Ishikawa (cell line): ENCODE results near the gene GGTLC2.

Experiments
- CREB1 ChIP-seq: IDR thresholded peaks from 2 replicates; pipeline ENCODE4 v1.6.1; 2012; ENCODE audit warnings: low read depth
- EGR1 ChIP-seq: IDR thresholded peaks from 2 replicates; pipeline ENCODE4 v1.6.1; 2012
- TCF12 ChIP-seq: IDR thresholded peaks from 2 replicates; pipeline ENCODE4 v1.6.1; 2012; ENCODE audit warnings: low read depth
- YY1 ChIP-seq: IDR thresholded peaks from 2 replicates; pipeline ENCODE4 v1.6.1; 2012; ENCODE audit warnings: low read depth
- ZBTB7A ChIP-seq: IDR thresholded peaks from 2 replicates; pipeline ENCODE4 v1.6.1; 2012; ENCODE audit warnings: low read depth
- TF ChIP-seq, protein P1 (sequence below): IDR thresholded peaks from 2 replicates; pipeline ENCODE4 v1.6.1; 2012; ENCODE audit warnings: low read depth, mild to moderate bottlenecking
- TF ChIP-seq, protein P2 (sequence below): IDR thresholded peaks from 2 replicates; pipeline ENCODE4 v1.6.1; 2012

DNA sequence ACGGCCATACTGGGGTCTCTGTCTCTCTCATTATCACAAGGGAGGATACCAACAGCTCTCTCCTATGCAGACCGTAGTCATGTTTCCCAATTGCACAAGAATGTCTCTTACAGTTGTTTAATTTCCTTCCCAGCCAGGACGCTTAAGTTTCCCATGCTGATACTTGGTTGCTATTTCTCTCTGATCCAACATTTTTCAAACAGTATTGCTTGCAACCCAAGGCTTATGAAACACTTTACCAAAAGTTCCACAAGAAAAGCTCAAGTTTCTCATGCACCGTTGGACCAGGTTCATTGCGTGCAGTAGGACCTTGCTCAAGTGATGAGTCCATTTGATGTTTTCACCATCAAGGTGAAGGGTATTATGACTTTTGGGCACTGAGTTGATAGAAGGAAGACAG is 46.6 kb downstream of the GGTLC2 start:
- TF ChIP-seq EGR1 (no peak), YY1 (no peak), TCF12 (no peak), ZBTB7A (no peak), CREB1 (no peak)
- TF ChIP-seq, protein P1, sequence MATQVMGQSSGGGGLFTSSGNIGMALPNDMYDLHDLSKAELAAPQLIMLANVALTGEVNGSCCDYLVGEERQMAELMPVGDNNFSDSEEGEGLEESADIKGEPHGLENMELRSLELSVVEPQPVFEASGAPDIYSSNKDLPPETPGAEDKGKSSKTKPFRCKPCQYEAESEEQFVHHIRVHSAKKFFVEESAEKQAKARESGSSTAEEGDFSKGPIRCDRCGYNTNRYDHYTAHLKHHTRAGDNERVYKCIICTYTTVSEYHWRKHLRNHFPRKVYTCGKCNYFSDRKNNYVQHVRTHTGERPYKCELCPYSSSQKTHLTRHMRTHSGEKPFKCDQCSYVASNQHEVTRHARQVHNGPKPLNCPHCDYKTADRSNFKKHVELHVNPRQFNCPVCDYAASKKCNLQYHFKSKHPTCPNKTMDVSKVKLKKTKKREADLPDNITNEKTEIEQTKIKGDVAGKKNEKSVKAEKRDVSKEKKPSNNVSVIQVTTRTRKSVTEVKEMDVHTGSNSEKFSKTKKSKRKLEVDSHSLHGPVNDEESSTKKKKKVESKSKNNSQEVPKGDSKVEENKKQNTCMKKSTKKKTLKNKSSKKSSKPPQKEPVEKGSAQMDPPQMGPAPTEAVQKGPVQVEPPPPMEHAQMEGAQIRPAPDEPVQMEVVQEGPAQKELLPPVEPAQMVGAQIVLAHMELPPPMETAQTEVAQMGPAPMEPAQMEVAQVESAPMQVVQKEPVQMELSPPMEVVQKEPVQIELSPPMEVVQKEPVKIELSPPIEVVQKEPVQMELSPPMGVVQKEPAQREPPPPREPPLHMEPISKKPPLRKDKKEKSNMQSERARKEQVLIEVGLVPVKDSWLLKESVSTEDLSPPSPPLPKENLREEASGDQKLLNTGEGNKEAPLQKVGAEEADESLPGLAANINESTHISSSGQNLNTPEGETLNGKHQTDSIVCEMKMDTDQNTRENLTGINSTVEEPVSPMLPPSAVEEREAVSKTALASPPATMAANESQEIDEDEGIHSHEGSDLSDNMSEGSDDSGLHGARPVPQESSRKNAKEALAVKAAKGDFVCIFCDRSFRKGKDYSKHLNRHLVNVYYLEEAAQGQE: no peak
- TF ChIP-seq, protein P2, sequence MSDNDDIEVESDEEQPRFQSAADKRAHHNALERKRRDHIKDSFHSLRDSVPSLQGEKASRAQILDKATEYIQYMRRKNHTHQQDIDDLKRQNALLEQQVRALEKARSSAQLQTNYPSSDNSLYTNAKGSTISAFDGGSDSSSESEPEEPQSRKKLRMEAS: no peak
